ENCODE measurements around the gene SAXO2.

DNA sequence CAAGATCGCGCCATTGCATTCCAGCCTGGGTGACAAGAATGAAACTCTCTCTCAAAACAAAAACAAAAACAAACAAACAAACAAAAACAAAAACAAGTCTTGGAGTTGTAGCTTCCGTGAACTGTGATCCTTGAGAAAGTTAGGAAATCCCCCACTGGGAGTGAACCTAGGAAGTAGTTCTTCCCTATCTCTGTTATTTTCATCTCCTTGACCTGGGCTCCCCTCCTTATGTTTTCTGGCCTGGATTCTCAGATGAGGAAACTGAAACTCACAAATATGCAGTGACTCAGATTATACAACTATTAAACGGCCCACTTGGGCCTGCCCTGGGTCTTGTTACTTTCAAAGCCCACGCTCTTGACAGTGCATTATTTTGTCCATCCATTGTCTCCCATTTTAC, 29.7 kb downstream of the SAXO2 start:
- TF ChIP-seq EP300 (IDR thresholded peaks at IDR 0.05; ENCODE audit: borderline replicate concordance in 1 of 2, low read depth in 2 of 2, low read length in 2 of 2) = no peak
- TF ChIP-seq POLR2A (IDR thresholded peaks at IDR 0.05; ENCODE audit: control extremely low read depth in 1 of 2, low read depth in 2 of 2, low read length in 2 of 2) = no peak
- TF ChIP-seq ASH2L (IDR thresholded peaks at IDR 0.05; ENCODE audit: low read length) = no peak
- TF ChIP-seq TAF1 (IDR thresholded peaks at IDR 0.05; ENCODE audit: low read depth, low read length) = no peak
- no peak for TF ChIP-seq JUND (IDR thresholded peaks at IDR 0.05; ENCODE audit: low read length)
- no peak for TF ChIP-seq PHF8 (conservative IDR thresholded peaks at IDR 0.05; ENCODE audit: low read depth, low read length)
- no peak for TF ChIP-seq CTCF (IDR thresholded peaks at IDR 0.05; ENCODE audit: control extremely low read depth in 1 of 3, insufficient read depth in 1 of 3, low read depth in 1 of 3, low read length in 3 of 3)
- no peak for TF ChIP-seq TBP (IDR thresholded peaks at IDR 0.05; ENCODE audit: low read depth, low read length)
